HL-60 (cell line): ENCODE results near the gene KRT20.
"Not testable (repeated sequence)": the region's sequence is repeated elsewhere in the genome, so short reads cannot be mapped to it uniquely, and the experiment has no call there.

Source experiments
- DNase-seq, 2 experiments: peaks; one replicate each; pipeline ENCODE4 v3.0.0-alpha.2; 2010 to 2020; ENCODE audit warnings: low read depth in 1 of 2, low spot score in 1 of 2
- H3K27ac ChIP-seq: fragments of 250-450 bp; sonication (Bioruptor Pico); replicated peaks from 2 replicates; pipeline ENCODE4 v1.5.1; 2020; ENCODE audit warnings: mild to moderate bottlenecking, moderate library complexity
- H3K27me3 ChIP-seq: fragments of 250-450 bp; sonication (Bioruptor Pico); 2 replicates; pipeline ENCODE4 v1.5.1; 2021; ENCODE audit warnings: mild to moderate bottlenecking, moderate library complexity; ENCODE audit not compliant: insufficient read depth, poor library complexity, severe bottlenecking
- H3K4me3 ChIP-seq: replicated peaks from 2 replicates; pipeline ENCODE4 v1.5.1; 2011; ENCODE audit warnings: mild to moderate bottlenecking, control low read depth, low read length; ENCODE audit not compliant: insufficient read depth
- GABPA ChIP-seq: IDR thresholded peaks from 2 replicates; pipeline ENCODE4 v1.6.1; 2012; ENCODE audit warnings: low read depth
- POLR2AphosphoS5 ChIP-seq: IDR thresholded peaks from 2 replicates; pipeline ENCODE4 v1.6.1; 2012; ENCODE audit warnings: low read depth
- SPI1 ChIP-seq: IDR thresholded peaks from 2 replicates; pipeline ENCODE4 v1.6.1; 2012; ENCODE audit warnings: low read depth, mild to moderate bottlenecking, borderline replicate concordance
- TF ChIP-seq, protein P1 (sequence below): IDR thresholded peaks from one replicate; pipeline ENCODE4 v1.5.1; 2011; ENCODE audit warnings: low read length, control low read depth, inconsistent platforms; ENCODE audit not compliant: insufficient read depth
- TF ChIP-seq, protein P2 (sequence below): IDR thresholded peaks from 2 replicates; pipeline ENCODE4 v1.6.1; 2012; ENCODE audit warnings: low read depth; ENCODE audit not compliant: insufficient replicate concordance

The KRT20 gene

DNA sequence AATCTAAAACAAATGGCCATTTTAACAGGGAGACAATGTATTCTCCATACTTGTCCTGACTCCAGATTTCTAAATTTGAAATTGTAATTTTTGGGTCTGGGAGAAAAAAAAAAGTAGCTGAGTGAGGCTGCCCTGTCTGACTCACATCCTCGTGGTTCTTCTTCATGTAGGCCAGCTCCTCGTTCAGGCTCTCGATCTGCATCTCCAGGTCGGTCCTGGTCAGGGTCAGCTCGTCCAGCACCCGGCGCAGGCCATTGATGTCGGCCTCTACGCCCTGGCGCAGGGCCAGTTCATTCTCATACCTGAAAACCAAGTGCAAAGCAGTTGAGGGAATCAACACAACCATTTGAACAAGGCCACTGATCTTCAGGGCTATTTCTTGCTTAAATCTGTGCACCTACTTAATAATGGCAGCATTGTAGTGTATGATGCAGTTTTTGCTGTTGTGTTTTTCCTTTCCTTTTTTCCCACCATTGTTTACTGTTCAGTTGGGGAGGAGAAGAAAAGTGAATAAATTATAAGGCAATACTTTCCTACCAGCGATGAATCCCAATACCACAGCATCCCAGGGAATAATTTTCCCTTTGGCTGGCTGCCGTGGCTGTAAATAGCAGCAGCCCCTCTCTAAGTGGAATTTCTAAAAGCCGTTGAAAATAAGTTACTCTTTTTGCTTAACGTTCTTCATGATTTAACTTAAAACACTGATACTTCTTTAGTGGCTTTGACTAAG, 20.2 kb downstream of the KRT20 start:
- no peak overlapping the region for H3K27ac ChIP-seq
- TF ChIP-seq POLR2AphosphoS5, result no peak
- TF ChIP-seq GABPA, result no peak
- TF ChIP-seq, protein P1, sequence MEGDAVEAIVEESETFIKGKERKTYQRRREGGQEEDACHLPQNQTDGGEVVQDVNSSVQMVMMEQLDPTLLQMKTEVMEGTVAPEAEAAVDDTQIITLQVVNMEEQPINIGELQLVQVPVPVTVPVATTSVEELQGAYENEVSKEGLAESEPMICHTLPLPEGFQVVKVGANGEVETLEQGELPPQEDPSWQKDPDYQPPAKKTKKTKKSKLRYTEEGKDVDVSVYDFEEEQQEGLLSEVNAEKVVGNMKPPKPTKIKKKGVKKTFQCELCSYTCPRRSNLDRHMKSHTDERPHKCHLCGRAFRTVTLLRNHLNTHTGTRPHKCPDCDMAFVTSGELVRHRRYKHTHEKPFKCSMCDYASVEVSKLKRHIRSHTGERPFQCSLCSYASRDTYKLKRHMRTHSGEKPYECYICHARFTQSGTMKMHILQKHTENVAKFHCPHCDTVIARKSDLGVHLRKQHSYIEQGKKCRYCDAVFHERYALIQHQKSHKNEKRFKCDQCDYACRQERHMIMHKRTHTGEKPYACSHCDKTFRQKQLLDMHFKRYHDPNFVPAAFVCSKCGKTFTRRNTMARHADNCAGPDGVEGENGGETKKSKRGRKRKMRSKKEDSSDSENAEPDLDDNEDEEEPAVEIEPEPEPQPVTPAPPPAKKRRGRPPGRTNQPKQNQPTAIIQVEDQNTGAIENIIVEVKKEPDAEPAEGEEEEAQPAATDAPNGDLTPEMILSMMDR, result no peak
- TF ChIP-seq SPI1, result no peak
- TF ChIP-seq, protein P2, sequence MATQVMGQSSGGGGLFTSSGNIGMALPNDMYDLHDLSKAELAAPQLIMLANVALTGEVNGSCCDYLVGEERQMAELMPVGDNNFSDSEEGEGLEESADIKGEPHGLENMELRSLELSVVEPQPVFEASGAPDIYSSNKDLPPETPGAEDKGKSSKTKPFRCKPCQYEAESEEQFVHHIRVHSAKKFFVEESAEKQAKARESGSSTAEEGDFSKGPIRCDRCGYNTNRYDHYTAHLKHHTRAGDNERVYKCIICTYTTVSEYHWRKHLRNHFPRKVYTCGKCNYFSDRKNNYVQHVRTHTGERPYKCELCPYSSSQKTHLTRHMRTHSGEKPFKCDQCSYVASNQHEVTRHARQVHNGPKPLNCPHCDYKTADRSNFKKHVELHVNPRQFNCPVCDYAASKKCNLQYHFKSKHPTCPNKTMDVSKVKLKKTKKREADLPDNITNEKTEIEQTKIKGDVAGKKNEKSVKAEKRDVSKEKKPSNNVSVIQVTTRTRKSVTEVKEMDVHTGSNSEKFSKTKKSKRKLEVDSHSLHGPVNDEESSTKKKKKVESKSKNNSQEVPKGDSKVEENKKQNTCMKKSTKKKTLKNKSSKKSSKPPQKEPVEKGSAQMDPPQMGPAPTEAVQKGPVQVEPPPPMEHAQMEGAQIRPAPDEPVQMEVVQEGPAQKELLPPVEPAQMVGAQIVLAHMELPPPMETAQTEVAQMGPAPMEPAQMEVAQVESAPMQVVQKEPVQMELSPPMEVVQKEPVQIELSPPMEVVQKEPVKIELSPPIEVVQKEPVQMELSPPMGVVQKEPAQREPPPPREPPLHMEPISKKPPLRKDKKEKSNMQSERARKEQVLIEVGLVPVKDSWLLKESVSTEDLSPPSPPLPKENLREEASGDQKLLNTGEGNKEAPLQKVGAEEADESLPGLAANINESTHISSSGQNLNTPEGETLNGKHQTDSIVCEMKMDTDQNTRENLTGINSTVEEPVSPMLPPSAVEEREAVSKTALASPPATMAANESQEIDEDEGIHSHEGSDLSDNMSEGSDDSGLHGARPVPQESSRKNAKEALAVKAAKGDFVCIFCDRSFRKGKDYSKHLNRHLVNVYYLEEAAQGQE, result no peak
- peaks cover 6% of the 10 kb centered on the region for H3K27me3 ChIP-seq
- no peak overlapping the region for H3K4me3 ChIP-seq
- no peak for DNase-seq

DNA sequence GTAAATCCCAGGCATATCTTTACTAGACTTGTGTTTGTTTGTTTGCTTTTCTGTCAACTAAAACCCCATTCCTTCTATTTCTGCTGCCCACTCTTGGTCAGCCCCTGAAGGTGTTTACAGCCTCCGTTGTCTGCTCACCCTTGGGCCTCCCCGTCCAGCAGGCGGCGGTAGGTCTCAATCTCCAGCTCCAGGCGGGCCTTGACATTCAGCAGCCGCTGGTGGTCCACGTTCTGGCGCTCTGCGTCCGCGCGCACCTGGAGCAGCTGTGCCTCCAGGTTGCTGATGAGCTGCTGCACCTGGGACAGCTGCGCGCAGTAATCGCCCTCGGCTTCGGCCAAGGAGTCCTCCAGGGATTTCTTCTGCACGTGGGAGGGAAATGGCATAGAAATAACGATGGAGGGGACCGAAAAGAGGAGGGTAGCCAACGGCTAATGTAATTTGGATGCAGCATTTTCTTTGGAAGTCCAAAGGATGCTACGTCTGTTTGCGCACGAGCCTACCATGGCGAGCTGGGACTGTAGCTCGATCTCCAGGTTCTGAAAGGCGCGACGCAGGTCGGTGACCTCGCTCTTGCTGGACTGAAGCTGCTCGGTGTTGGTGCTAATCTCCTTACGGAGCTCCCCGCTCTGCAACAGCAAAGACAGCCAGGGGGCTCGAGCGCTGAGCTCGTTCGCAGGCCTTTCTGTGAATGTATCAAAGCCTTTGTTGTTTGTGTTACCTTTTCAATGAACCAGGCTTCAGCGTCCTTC, 21.9 kb downstream of the KRT20 start:
- H3K27me3 ChIP-seq, result peaks cover 4% of the 10 kb centered on the region
- H3K27ac ChIP-seq, result no peak overlapping the region
- H3K4me3 ChIP-seq, result no peak overlapping the region
- no peak for DNase-seq
- TF ChIP-seq SPI1 (no peak), GABPA (no peak), POLR2AphosphoS5 (no peak)
- TF ChIP-seq, protein P1, result no peak
- TF ChIP-seq, protein P2, result no peak

GRCh38 chr17:40859536-40859935, 25.5 kb downstream of the KRT20 start:
- no peak overlapping the region for H3K4me3 ChIP-seq
- DNase-seq, result no peak
- H3K27ac ChIP-seq, result no peak overlapping the region
- TF ChIP-seq GABPA (no peak), SPI1 (no peak), POLR2AphosphoS5 (no peak)
- TF ChIP-seq, protein P2, result no peak
- TF ChIP-seq, protein P1, result no peak
- H3K27me3 ChIP-seq, result peaks cover 4% of the 10 kb centered on the region

GRCh38 chr17:40858667-40859066, 26.4 kb downstream of the KRT20 start:
- not testable (repeated sequence) for H3K4me3 ChIP-seq, H3K27me3 ChIP-seq, DNase-seq, H3K27ac ChIP-seq
